Cardiac fibroblast (primary cell): Measurements from ENCODE around the gene DCC.
A peak's percentile ranks its signal among the peaks of the same experiment; 100 is the strongest.

ENCODE experiments used
- DNase-seq, 2 donors: peaks; one replicate each; pipeline versions ENCODE4 v3.0.0 to v3.0.0-alpha.2; 2010; ENCODE audit warnings: low read depth in 2 of 2
- H3K4me3 ChIP-seq, 2 donors: replicated peaks in 1 of 2; 1 replicate in 1 of 2; 2 replicates in 1 of 2; pipeline ENCODE4 v1.5.1; 2011; ENCODE audit warnings: low read depth in 2 of 2, low read length in 2 of 2, mild to moderate bottlenecking in 2 of 2, moderate library complexity in 1 of 2
- TF ChIP-seq, protein P1 (sequence below): IDR thresholded peaks from one replicate; pipeline ENCODE4 v1.5.1; 2011; ENCODE audit warnings: low read depth, mild to moderate bottlenecking, low read length, inconsistent platforms

DCC gene

DNA sequence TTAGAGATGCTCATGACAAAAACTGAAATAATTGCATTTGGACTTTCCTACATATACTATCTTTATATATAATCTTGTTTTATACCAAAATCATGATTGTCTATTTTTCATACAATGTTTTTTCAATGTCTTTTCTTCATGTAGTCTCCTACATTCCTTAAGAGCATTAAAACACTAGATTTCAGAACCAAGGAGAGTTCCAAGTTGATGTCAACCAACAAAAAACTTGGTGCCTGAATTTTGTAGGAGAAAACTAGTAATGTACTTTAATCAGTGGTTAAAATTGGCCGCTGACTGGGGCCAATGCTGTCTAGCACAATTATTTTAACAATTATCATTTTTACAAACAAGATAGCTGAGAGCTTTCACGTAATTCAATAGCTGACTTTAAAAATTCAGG is 678.8 kb downstream of the DCC start:
- peak in 1 of 2 donors; percentile 0 for DNase-seq
- TF ChIP-seq, protein P1, sequence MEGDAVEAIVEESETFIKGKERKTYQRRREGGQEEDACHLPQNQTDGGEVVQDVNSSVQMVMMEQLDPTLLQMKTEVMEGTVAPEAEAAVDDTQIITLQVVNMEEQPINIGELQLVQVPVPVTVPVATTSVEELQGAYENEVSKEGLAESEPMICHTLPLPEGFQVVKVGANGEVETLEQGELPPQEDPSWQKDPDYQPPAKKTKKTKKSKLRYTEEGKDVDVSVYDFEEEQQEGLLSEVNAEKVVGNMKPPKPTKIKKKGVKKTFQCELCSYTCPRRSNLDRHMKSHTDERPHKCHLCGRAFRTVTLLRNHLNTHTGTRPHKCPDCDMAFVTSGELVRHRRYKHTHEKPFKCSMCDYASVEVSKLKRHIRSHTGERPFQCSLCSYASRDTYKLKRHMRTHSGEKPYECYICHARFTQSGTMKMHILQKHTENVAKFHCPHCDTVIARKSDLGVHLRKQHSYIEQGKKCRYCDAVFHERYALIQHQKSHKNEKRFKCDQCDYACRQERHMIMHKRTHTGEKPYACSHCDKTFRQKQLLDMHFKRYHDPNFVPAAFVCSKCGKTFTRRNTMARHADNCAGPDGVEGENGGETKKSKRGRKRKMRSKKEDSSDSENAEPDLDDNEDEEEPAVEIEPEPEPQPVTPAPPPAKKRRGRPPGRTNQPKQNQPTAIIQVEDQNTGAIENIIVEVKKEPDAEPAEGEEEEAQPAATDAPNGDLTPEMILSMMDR = no peak
- H3K4me3 ChIP-seq = no peak overlapping the region

DNA sequence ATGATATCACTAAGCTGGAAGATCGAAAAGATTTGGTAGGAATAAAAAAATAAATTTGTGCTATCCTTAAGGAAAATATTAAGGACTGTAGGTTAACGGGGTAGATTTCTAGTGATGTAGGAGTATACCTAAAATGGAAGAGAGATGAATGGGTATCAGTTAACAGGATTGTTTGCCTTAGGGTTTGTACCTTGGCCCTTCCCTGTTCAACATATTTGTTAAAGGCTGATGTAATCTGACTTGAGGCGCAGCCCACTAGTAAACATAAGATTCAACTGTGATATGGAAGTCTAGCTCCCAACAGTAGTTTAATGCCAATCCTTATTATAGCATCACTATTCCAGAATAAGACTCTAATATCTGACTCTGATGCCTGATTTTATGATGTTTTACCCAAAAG is 685.2 kb downstream of the DCC start:
- TF ChIP-seq, protein P1 = no peak
- DNase-seq = no peak
- H3K4me3 ChIP-seq = no peak overlapping the region

DNA sequence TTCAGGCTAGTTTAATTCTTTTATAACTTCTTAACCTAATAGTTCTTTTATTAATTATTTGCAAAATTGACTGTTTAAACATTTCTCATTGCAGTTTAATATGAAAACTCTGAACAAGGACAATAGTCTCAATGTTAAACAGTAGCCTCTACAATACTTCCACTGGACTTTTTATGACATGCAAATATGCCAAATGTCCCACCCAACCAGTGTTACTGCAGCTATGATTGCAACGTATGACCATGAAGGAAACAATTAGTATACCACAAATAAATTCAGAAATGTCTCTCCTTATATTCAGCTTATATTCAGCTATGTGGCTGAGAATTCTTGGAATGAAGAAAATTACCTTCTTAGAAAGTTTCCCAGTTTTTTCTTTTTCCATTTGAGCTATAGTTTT is 688.6 kb downstream of the DCC start:
- H3K4me3 ChIP-seq = no peak overlapping the region
- TF ChIP-seq, protein P1 = no peak
- no peak for DNase-seq

DNA sequence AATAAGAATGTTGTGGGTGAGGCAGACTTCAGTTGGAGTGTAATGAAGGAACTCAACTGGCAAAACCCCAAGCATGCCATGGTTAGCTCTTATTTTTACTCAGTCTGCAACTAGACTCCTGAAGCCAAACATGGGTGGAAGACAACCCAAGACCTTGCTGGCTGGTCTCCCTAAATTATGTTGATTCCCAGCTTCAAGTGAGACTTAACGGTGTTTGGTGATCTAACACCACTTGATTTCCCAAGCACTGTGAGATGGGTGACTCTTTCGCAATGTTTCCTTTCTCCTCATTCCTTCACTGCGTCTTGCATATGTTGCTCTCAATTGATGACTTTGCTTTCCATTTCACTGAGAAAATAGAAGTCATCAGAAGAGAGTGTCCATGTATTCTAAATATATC is 693.1 kb downstream of the DCC start:
- DNase-seq = no peak
- no peak overlapping the region for H3K4me3 ChIP-seq
- TF ChIP-seq, protein P1 = no peak

DNA sequence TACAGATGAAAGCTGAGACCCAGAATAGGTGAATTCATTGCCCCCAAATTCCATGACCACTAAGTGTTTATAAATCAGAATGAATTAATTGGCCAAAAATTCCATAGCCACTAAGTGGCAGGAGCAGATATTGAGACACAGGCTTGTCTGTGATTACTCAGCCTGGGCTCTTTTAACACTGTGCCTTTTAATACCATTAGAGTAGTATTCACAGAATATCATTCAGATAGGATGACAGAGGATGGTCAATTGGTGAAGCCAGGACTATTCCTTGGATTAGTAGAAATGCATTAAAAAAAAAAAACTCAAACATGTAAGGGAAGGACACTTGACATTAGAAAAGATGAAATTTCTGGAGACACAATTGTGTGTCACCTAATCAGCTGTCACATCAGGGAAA is 698.6 kb downstream of the DCC start:
- H3K4me3 ChIP-seq = no peak overlapping the region
- TF ChIP-seq, protein P1 = no peak
- no peak for DNase-seq

DNA sequence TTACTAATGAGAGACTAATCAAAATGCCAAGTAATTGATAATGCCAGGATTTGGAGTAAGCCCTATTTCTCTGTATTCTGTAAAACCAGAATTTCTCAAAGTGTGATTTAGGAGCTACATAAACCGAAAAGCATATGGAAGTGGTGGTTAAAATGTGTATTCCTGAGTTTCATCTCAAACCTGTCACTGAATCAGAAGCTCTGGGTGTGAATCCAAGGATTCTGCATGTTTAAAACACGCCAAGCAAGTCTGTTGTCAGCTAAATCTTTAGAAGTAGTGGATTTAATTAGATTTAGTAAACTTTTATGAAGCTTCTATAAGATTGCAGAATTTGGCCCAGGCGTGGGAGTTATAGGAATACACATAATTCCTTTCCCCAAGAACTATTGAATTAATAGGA is 700.3 kb downstream of the DCC start:
- no peak overlapping the region for H3K4me3 ChIP-seq
- TF ChIP-seq, protein P1 = no peak
- DNase-seq = no peak

DNA sequence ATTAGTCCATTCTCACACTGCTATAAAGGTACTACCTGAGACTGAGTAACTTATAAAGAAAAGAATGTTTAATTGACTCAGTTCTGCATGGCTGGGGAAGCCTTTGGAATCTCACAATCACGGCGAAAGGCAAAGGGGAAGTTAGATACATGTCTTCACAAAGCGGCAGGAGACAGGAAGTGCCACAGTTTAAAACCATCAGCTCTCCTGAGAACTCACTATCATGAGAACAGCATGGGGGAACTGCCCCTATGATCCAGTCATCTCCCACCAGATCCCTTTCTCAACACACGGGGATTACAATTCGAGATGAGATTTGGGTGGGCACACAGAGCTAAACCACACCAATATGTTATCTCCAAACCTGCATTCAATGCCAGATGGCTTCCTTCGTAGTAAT is 716.1 kb downstream of the DCC start:
- no peak for DNase-seq
- TF ChIP-seq, protein P1 = no peak
- H3K4me3 ChIP-seq = no peak overlapping the region
